ENCODE results near the gene WASF2. TPM values are rescaled to one million over a fixed set of nuclear protein-coding genes. Genes with fewer than 3 reads are reported as not detected.

WASF2 gene
- total and polyA plus RNA-seq, 2 of the 13 experiments (the other 11 are each of a cell fraction or from before 2014, with no cell fraction given), result 10.4 to 27.7 TPM

DNA sequence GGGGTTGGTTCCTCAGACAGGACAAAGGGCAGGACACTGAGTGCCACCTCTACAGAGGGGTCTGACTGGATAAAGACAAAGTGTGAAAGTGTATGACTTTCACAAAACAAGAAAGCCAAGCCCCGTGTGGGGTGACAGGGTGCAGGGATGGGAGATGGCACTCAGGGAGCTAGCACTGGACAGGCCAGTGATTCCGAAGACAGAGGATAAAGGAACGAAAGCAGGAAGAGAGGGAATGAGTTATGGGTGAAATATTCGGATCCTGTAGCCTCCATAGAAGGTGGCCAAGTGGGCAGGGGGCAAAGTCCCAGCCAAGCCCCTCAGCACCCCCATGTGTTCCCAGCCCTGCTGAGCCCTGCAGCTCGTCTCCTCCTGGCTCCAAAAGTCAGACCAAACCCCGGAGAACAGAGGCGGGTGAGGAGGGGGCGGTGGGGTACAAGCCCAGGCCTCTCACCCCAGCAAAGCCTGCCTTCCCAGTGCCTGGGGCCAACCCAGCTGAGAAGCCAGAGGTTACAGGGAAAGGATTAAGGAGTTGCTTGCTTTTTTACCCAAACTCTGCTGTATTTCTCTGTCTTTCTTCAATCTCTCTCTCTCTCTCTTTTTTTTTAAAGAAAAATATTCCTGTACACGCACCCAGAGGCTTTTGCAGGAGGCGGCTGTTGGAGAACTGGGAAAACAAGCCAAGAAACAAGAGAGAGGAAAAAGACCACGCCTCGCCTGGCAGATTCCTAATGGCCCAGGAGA is 14.0 kb upstream of the WASF2 start (continued):
- peak; percentile 12 to 56; a peak in 2 of 4 replicates for TF ChIP-seq POLR2A (IDR thresholded peaks at IDR 0.05; ENCODE audit: insufficient read depth in 1 of 2, low read depth in 2 of 2, low read length in 2 of 2)
- TF ChIP-seq CCAR2 (optimal IDR thresholded peaks at IDR 0.05; ENCODE audit: low read depth, low read length), result no peak
- TF ChIP-seq TAF1 (CRISPR knock-in tag; IDR thresholded peaks at IDR 0.05), result peak; percentile 27; the same call in 1 of the 2 replicates
- TF ChIP-seq CBX2 (IDR thresholded peaks at IDR 0.05; ENCODE audit: low read depth, low read length), result no peak
- no peak for TF ChIP-seq CBX2 (CRISPR knock-in tag; IDR thresholded peaks at IDR 0.05; ENCODE audit: low read depth)
- no peak for TF ChIP-seq MAX (IDR thresholded peaks at IDR 0.05)
- peak; percentile 51; the same call in 1 of the 2 replicates for TF ChIP-seq BRD4 (CRISPR knock-in tag; IDR thresholded peaks at IDR 0.05)
- TF ChIP-seq ZBTB20 (CRISPR knock-in tag; IDR thresholded peaks at IDR 0.05; ENCODE audit: borderline replicate concordance, low read depth), result peak; percentile 25; the same call in 1 of the 2 replicates
- peak; percentile 54 for TF ChIP-seq POLR2AphosphoS5 (IDR thresholded peaks at IDR 0.05; ENCODE audit: low read depth, low read length)
- TF ChIP-seq AHDC1 (CRISPR knock-in tag; IDR thresholded peaks at IDR 0.05; ENCODE audit: borderline replicate concordance), result no peak
- 0 out of 2 replicates have a peak, but pooled peaks have one; percentile 6 for TF ChIP-seq ELF1 (CRISPR knock-in tag; IDR thresholded peaks at IDR 0.05)
- no peak for TF ChIP-seq IRF2 (CRISPR knock-in tag; IDR thresholded peaks at IDR 0.05)
- TF ChIP-seq TBX3 (IDR thresholded peaks at IDR 0.05; ENCODE audit: borderline replicate concordance), result no peak
- no peak for TF ChIP-seq MAFK (conservative IDR thresholded peaks at IDR 0.05 in 1 of 2, IDR thresholded peaks at IDR 0.05 in 1 of 2; ENCODE audit: low read length in 2 of 2)
- TF ChIP-seq POLR2G (IDR thresholded peaks at IDR 0.05; ENCODE audit: low read depth, low read length), result peak; percentile 69
- TF ChIP-seq MTERF4 (CRISPR knock-in tag; IDR thresholded peaks at IDR 0.05), result 0 out of 2 replicates have a peak, but pooled peaks have one; percentile 16
- TF ChIP-seq ZEB1 (IDR thresholded peaks at IDR 0.05; ENCODE audit: insufficient replicate concordance, low read depth), result no peak
- TF ChIP-seq SRF (IDR thresholded peaks at IDR 0.05; ENCODE audit: low read depth, low read length), result no peak
- TF ChIP-seq CSRNP2 (CRISPR knock-in tag; conservative IDR thresholded peaks at IDR 0.05; ENCODE audit: low read depth), result no peak
